Activated effector memory CD4-positive, alpha-beta T cell treated with Interleukin-2 at 50 U/mL for 16 hours (primary cell): Measurements from ENCODE around the gene ROBO1.
"Not testable (repeated sequence)": the region's sequence is repeated elsewhere in the genome, so short reads cannot be mapped to it uniquely, and the experiment has no call there.

Source experiments
- DNase-seq: peaks from one replicate; pipeline ENCODE4 v3.0.0-alpha.2; 2020

Gene ROBO1

DNA sequence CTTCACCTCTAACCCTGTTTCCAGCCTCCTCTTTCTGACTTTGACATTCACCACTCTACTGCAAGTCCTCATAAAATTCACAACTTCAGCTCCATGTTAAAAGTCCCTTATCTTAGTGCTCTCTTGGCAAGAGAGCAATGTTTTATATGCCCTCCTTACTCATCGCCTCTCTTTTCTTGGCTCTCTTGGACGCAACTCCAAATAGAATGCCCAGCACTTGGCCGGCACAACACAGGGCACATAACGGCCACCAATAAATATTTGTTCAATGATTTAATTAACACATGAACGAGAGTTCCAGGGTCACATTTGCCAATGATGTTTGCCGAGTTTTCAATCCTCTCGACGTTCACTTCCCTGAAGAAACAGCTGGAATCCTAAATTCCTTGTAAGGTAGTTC is 401.4 kb downstream of the ROBO1 start:
- DNase-seq, result no peak

DNA sequence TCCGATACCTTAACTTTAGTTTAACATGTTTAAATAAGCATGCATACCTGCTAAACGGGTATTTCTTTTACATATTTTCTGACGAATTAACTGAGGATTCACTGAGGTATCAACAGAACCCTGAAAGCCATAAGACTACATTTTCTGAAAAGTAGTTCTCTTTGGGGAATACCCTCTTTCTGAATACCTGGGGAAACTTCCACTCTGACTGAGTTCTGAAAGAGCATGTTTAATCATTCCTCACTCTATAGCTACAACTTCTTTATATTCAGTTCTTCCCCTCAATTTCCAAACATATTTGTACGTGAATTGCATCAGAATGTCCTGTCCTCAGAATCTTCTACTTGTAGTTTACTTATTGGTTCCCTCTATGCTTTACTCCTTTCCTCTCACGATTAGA is 403.0 kb downstream of the ROBO1 start:
- no peak for DNase-seq

DNA sequence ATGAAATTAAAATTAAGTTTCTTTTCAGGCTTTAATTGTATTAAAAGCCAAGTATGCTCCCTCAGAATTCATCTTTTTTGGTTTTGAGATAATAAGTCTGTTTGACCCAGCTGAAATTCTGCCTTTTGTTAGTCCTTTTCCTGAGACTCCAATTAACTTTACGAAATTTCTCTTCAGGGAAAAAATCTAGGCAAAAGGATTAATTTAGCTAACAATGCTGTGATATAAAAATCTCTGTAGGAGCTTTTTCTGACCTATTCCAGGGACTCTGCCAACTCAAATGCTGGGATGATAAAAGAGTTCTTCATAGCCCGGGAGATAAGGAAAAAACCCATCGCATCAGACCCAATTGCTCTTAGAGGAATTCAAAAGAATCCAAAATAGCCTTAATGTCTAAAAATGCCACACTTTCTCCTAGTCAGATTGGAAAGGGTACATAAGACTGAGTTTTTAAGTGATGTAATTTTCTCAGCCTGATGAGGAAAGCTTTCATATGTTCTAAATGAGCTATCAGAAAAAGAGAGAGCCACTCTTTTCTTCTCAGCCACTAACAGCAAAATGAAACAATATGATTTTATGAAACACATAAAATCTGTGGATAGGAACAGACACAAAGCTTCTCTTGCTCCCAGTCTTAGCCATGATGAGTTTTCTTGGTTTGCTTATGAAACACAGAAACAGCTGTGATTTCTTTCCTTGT is 405.1 kb downstream of the ROBO1 start:
- no peak for DNase-seq

DNA sequence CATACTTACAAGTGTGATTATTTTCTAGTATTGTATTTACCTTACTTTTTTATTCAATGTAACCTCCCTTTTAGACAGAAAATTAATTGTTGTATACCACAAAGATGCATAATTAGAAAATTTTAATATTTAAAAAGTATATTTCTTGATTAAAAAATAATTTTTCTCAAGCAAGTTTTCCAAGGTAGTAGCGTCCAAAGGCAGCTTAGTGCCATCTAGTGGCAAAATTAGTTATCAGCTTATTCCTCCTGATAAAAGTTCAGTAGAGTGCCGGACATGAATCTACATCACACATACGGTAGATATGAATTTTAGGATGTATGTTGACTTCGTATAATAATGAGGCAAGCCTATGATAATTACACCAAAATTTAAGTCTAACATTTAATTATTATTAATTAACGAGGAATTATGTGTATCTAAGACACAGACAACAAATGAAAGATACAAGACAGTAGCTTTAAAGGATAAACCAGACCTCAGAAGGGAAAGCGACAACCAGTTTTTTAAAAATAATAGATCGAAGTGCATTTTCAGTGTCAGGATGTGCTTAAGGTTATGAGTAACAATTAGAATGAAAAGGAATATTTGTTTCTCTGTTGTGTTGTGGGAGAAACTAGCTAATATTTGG is 405.9 kb downstream of the ROBO1 start:
- DNase-seq, result no peak

DNA sequence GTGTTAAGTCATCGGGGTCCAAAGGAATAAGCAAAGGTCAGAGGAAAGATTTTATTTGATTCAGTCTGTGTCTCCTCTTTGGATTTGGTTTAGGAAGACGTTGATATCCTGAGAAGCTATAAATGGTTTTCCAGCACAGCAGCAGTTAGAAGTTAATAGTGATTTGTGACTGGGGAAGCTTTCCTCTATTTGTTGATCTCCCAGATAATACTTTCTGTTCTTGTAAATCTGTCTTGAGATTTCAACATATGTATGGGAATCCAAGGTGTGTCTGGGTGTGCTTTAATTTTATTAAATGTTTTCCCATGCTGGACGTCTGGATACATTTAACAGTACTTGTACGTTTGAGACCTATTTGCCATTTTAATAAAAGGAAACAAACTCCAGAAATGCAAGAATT is 409.5 kb downstream of the ROBO1 start:
- DNase-seq, result no peak

DNA sequence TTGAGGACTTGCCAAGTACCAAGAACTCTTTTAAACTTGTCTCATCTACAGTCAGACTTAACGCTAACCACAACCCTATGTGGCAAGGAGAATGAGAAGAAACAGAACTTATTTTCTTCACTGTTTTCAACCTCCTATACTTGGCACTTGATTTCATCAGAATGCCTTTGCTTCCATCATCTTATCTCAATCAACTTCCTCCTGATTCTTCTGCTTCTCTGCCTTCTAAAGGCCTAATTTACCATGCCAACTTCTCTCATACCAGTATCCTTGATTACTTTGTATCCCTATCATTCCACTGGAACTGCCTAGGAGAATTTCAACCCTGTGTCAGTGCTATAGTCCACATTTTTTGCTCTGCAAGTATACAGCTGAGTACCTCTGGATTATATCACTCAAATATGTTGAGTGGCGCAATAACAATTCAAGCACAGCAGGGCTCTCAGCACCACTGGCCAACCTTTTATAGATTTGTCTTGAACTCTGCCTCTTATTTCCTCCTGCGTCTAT is 413.6 kb downstream of the ROBO1 start:
- DNase-seq, result no peak

DNA sequence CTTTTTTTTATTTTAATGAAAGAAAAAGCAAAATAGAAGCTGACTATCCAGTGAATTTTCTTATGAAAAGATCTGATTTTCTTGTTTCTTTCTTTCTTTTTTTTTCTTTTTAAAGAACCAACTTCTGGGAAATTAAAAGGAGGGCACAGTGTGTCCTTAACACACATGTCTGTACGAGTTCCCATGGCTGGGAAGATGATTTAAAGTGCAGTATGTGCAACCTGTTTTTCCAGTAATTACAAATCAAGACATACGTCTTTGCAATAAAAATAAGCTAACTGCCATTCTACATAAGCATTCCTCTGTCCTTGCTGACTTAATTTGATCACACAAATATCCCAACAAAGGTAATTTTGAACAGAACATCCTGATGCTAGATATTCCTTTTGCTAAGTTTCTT is 416.1 kb downstream of the ROBO1 start:
- DNase-seq, result no peak

DNA sequence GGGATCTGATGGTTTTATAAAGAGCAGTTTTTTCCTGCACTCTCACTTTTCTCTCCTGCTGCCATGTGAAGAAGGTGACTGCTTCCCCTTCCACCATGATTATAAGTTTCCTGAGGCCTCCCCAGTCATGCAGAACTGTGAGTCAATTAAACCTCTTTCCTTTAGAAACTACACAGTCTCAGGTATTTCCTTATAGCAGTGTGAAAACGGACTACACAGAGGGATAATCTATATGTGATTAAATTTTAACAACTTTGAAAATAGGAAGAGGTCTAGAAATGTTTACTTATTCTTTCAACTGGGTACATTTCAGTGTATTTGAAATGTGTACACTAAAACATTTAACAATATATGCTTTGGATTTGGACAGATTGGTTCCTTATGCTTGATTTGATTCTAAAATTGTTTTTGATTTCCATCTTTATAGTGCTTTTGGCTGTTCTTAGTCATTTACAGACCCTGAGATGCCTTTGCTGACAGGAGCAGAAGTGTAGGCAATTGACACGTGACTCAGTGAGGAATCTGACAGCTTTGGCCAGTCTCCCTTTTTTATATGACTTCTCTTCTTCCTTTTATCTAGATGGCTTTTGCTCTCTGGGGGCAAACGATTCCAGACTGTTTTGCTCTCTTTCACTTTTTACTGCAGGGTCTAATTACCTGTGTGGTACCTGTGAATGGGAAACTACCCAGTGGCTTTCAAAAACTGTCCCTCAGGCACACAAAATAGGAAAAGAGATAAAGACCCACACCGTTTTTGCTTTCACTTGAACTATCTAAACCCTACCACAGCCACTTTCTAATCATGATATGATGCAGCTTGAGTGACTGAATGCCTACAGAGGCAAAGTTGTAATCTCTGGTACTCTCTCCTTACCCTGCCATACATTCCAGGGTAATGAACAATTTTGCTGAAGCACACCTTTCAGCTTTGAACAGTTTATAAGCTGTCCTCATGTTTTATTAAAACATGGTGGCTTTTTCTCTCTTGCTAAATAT is 422.6 kb downstream of the ROBO1 start:
- DNase-seq, result no peak

DNA sequence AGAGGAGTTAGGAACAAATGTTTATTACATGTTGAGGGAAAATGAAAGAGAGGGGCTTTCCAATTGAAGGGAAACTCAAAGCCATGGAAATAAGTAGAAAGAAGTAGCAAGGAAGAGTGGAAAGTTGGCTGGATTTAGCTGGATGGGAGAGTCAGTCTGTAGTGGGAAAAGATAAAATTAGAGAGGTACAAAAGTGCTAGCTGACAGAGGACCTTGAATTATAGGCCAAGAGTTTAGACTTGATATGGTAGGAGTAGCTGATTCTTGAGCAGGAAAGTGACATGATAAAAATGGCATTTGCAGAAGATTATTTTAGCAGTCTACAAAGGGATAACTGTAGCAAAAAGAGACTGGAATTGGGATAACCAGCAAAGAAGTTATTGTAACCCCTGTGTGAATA is 425.8 kb downstream of the ROBO1 start:
- DNase-seq, result no peak

DNA sequence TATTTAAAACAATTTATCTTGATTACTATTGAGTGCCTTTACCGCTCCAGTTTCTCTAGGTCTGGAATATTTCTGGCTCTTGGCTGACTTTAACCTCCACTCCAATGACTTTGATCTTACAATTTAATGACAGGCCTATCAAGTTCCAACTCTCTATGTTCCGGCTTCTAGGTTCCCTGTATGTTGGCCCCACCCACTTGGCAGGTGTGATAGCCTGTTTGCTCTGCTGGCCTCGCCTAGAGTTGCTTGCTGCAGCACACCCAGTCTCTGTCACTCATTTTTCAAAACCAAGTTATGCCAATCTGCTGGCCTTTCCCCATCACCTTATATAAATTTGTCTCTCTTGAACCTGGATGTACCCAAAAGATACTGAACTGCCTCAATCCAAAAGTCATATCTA is 428.0 kb downstream of the ROBO1 start:
- no peak for DNase-seq

DNA sequence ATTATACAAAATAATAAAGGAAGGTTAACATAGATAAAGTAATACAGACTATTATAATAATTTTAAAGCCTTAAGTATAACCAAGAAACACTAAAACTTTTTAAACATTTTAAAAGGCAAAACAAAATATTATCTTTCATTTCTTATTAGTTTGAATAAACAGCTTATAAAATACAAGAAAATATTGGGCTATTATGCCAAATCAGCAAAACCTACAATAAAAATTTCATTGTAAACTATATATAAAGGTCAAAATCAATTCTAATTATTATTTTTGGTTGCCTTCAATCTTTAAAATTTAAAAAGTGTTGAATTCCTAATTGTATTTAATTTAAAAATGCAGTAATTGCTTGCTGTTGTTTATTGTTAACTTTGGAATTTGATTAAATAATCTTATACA is 430.0 kb downstream of the ROBO1 start:
- DNase-seq, result no peak

DNA sequence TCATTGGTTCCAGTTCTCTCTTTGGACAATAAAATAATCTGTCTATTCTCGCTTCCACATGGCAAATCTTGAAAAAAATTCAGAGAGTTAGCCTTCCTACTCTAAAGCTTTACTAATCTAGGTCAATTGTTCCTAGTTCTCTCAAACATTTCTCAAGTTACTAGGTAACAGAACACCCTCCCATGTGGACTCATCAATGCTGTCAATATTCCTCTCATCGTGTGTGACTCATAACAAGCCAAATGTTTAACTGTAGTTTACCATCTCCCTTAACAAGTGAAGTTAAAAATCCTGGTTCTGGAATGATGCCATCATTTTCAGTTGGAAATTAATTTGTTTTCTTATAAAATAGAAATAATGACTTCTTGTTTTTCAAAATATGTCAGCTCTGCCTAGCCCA is 438.6 kb downstream of the ROBO1 start:
- no peak for DNase-seq

DNA sequence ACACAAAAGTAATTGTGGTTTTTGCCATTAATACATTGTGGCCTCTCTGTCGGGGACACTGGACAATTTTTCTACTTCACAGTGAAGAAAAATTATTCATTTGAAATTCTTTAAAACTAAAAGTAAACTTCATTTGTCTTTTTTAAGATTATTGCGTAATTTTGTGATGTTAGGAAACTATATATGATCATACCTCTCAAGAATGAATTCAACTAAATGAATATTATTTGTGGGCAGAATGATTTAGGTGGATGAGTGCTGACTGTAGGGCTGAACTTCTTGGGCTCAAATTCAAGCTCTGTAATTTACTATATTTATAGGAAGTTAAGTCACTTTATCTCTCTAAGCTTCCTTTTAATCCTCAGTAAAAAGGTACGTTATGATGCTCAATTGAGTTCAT is 441.2 kb downstream of the ROBO1 start:
- DNase-seq, result no peak

DNA sequence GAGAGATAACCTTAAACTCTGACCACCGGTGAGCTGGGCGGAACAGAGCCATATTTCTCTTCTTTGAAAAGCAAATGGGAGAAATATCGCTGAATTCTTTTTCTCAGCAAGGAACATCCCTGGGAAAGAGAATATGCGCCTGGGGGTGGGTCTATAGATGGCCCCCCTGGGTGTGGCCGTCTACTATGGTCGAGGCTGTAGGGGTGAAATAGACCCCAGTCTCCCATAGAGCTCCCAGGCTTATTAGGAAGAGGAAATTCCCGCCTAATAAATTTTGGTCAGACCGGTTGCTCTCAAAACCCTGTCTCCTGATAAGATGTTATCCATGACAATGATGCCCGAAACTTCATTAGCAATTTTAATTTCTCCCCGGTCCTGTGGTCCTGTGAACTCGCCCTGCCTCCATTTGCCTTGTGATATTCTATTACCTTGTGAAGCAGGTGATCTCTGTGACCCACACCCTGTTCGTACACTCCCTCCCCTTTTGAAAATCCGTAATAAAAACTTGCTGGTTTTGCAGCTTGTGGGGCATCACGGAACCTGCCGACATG is 441.9 kb downstream of the ROBO1 start:
- DNase-seq, result not testable (repeated sequence)

DNA sequence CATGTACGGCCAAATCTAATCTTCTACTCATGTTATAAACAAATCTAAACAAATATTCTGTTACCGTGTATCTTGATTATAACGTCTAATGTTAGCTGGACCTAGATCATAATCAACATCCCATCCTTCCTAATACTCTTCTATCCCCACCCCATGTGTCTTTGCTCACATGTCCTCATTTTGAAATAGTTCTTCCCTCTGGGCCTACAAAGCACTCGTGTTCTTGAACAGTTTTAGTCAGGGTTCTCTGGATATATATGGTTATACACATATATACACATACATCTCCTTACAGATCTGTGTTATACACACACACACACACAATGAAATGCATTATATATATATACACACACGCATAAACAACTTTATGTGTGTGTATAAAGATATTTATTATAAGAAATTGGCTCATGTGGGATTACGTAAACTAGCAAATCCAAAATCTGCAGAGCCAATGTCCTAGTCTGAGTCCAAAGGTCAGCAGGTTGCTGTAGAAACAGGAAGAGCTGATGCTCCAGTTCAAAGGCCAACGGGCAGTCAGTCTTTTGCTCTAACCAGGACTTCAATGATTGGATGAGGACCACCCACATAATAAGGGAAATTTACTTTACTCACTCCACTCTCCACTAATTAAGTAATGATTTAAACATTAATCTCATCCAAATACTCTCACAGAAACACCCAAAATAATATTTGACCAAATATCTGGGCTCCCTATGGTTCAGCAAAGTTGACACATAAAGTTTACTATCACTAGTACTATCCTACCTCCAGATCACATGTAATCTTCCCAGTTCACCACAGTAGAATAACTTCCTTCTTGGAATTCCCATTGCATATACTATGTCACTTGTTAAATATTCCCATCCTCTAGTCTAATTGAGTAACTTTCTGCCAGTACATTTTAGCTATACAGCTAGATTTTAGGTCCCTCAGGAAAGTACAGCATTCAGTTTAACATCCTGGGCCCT is 450.0 kb downstream of the ROBO1 start:
- DNase-seq, result no peak

DNA sequence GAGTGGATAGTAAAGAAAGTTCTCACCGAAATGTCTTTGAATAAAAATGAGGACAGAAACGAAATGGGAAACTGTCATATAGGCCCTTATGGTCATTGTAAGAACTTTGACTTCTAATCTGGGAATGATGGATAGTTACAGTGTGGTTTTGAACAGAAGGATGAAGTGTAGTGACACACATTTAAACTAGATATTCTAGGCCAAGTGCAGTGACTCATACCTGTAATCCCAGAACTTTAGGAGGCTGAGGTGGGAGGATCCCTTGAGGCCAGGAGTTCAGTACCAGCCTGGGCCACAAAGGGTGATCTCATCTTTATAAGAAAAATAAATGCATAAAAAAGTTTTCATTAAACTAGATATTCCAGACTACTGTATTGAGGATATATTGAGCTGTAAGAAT is 452.8 kb downstream of the ROBO1 start:
- DNase-seq, result no peak

DNA sequence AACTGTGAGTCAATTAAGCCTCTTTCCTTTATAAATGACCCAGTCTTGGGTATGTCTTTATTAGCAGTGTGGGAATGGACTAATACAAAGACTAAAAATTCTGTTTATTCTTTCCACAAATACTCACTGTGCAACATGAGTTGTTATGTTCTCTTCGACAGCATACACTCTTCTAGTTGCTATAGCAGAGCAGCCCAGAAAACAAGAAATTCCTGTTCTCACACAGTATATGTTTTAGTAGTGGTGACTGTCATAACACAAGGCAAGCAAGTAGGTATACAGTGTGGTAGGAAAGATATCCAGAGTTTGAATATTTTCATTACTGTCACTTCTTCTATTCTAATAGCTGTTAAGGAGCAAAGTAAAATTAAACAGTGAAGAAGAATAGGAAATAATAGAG is 453.3 kb downstream of the ROBO1 start:
- no peak for DNase-seq

DNA sequence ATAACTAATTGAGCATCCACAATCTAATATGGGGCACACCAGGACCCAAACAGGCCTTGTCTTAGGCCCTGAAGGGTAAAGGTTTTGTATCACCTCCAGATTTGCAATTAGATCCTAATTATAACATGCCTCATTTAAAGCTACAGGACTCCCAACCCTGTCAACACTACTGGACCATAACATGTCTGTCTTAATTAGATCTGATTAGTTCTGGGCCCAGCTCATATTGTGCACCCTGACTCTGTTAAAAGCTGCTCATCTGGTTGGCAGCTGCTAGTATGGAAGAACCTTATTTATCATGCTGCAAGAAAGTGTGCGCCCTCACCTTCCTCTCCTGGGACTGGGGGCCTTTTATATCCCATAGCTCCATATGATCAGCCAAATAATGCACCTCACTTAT is 457.8 kb downstream of the ROBO1 start:
- no peak for DNase-seq

DNA sequence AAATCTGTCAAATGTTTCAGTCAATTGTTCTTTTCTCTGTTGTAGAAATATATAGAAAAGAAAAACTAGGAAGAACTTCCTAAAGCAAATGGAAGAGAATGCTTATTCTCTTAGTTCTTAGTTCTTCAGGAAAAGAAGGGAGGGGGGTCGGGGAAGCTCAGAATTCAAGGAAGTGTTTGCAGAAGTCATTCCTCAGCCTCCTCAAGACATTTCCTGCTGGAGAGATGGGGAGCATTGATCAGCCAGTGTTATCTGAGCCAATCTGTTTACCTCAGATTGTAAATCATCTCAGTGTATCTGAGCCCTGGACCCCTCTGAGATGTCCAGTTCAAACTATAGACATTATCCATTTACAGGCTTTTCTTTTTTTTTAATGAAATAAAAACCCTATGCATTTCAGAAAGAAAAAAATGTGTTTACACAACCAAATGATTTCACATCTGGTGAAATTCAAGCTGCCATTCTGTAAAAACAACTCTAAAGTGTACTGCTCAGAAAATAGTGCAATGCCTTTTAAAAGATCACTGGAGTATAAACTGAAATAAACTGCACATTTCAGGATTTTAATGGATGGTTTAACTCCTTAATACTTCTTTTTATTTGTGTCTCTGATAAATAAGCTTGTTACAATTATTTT is 460.7 kb downstream of the ROBO1 start:
- DNase-seq, result no peak

DNA sequence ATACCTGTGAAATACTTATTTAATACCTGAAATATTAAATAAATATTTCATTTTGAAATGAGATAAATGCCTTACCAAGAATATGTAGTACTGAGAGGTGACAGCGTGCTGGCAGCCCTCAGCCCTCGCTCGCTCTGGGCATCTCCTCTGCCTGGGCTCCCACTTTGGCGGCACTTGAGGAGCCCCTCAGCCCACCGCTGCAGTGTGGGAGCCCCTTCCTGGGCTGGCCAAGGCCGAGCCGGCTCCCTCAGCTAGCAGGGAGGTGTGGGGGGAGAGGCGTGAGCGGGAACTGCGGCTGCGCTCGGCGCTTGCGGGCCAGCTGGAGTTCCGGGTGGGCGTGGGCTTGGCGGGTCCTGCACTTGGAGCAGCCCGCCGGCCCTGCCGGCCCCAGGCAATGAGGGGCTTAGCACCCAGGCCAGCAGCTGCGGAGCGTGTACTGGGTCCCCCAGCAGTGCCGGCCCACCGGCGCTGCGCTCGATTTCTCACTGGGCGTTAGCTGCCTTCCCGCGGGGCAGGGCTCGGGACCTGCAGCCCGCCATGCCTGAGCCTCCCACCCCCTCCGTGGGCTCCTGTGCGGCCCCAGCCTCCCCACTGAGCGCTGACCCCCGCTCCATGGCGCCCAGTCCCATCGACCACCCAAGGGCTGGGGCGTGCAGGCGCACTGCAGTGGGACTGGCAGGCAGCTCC is 467.7 kb downstream of the ROBO1 start:
- DNase-seq, result not testable (repeated sequence)
